DND-41 (cell line): Measurements from ENCODE around the gene TAF15.

Experiments used
- ATAC-seq: fragments of 200-7000 bp; cut with Tn5 transposase; 3 replicates; pipeline ENCODE4 v1.9.1; 2021; ENCODE audit warnings: low read depth; ENCODE audit not compliant: insufficient read depth
- DNase-seq: peaks from one replicate; pipeline ENCODE4 v3.0.0-alpha.2; 2020
- H2AFZ ChIP-seq: 2 replicates; pipeline ENCODE4 v1.6.0; 2012; ENCODE audit warnings: low read depth, low read length
- H3K27ac ChIP-seq: 2 replicates; pipeline ENCODE4 v1.5.1; 2012; ENCODE audit warnings: low read length, inconsistent platforms
- H3K27me3 ChIP-seq: fragments of 200-600 bp; sonication (generic); 2 replicates; pipeline ENCODE4 v1.6.0; 2012; ENCODE audit warnings: low read length, mild to moderate bottlenecking, inconsistent platforms; ENCODE audit not compliant: insufficient read depth, poor library complexity
- H3K36me3 ChIP-seq: 2 replicates; pipeline ENCODE4 v1.5.1; 2012; ENCODE audit warnings: low read length, inconsistent platforms; ENCODE audit not compliant: insufficient read depth
- H3K4me1 ChIP-seq: 2 replicates; pipeline ENCODE4 v1.5.1; 2012; ENCODE audit warnings: mild to moderate bottlenecking, low read length; ENCODE audit not compliant: insufficient read depth
- H3K4me2 ChIP-seq: 2 replicates; pipeline ENCODE4 v1.6.0; 2012; ENCODE audit warnings: mild to moderate bottlenecking, moderate library complexity, low read length, inconsistent platforms; ENCODE audit not compliant: insufficient read depth
- H3K4me3 ChIP-seq, 2 experiments: fragments of 200-600 bp in 1 of 2; shearing (Covaris generic) in 1 of 2; 2 replicates each; pipeline ENCODE4 v1.5.1; 2012 to 2016; ENCODE audit warnings: inconsistent platforms in 2 of 2, low read length in 2 of 2, mild to moderate bottlenecking in 2 of 2, low read depth in 1 of 2, moderate library complexity in 1 of 2
- H3K79me2 ChIP-seq: 2 replicates; pipeline ENCODE4 v1.6.0; 2012; ENCODE audit warnings: low read length, inconsistent platforms; ENCODE audit not compliant: insufficient read depth
- H3K9ac ChIP-seq: 2 replicates; pipeline ENCODE4 v1.6.0; 2012; ENCODE audit warnings: low read depth, mild to moderate bottlenecking, inconsistent platforms, low read length, moderate library complexity
- H3K9me3 ChIP-seq: 2 replicates; pipeline ENCODE4 v1.5.1; 2012; ENCODE audit warnings: low read length, moderate library complexity, mild to moderate bottlenecking, inconsistent platforms; ENCODE audit not compliant: insufficient read depth, severe bottlenecking
- H4K20me1 ChIP-seq: 2 replicates; pipeline ENCODE4 v1.6.0; 2012; ENCODE audit warnings: low read length; ENCODE audit not compliant: insufficient read depth
- EZH2 ChIP-seq: IDR thresholded peaks from 3 replicates; pipeline ENCODE4 v1.6.1; 2012; ENCODE audit warnings: borderline replicate concordance, low read depth, mild to moderate bottlenecking, moderate library complexity, low read length, inconsistent platforms; ENCODE audit not compliant: severe bottlenecking
- TF ChIP-seq, protein P1 (sequence below): IDR thresholded peaks from 2 replicates; pipeline ENCODE4 v1.5.1; 2012; ENCODE audit warnings: borderline replicate concordance, low read length, moderate library complexity, mild to moderate bottlenecking; ENCODE audit not compliant: poor library complexity, severe bottlenecking; ENCODE audit errors: extremely low read depth

The TAF15 gene

DNA sequence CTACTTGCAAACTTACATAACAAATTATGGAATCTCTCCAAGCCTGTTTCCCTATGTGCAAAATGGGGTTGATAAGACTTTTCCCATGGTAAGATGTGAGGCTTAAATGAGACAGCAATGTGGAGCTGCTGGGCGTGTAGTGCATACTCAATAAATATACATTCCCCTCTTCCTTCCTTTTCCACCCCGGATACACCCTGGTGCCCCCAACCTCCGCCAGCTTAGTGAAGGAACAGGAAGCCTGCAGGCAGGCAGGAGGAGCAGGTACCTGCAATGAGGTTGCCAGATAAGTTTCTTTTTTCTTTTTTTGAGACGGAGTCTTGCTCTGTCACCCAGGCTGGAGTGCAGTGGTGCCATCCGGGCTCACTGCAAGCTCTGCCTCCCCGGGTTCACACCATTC, 33.7 kb upstream of the TAF15 start:
- Histone ChIP-seq H3K4me2 (no peak overlapping the region), H2AFZ (no peak overlapping the region), H3K79me2 (no peaks in the 10 kb centered on the region), H3K4me1 (no peaks in the 10 kb centered on the region), H3K36me3 (no peaks in the 10 kb centered on the region), H3K9ac (no peak overlapping the region), H3K27me3 (peaks cover 14% of the 10 kb centered on the region), H3K4me3 (no peak overlapping the region), H3K27ac (no peak overlapping the region), H3K9me3 (no peaks in the 10 kb centered on the region), H4K20me1 (0 out of 2 replicates have a peak, but pooled peaks cover 7% of the 10 kb centered on the region)
- ATAC-seq = no peak
- no peak for DNase-seq
- no peak for TF ChIP-seq EZH2
- TF ChIP-seq, protein P1, sequence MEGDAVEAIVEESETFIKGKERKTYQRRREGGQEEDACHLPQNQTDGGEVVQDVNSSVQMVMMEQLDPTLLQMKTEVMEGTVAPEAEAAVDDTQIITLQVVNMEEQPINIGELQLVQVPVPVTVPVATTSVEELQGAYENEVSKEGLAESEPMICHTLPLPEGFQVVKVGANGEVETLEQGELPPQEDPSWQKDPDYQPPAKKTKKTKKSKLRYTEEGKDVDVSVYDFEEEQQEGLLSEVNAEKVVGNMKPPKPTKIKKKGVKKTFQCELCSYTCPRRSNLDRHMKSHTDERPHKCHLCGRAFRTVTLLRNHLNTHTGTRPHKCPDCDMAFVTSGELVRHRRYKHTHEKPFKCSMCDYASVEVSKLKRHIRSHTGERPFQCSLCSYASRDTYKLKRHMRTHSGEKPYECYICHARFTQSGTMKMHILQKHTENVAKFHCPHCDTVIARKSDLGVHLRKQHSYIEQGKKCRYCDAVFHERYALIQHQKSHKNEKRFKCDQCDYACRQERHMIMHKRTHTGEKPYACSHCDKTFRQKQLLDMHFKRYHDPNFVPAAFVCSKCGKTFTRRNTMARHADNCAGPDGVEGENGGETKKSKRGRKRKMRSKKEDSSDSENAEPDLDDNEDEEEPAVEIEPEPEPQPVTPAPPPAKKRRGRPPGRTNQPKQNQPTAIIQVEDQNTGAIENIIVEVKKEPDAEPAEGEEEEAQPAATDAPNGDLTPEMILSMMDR = no peak

DNA sequence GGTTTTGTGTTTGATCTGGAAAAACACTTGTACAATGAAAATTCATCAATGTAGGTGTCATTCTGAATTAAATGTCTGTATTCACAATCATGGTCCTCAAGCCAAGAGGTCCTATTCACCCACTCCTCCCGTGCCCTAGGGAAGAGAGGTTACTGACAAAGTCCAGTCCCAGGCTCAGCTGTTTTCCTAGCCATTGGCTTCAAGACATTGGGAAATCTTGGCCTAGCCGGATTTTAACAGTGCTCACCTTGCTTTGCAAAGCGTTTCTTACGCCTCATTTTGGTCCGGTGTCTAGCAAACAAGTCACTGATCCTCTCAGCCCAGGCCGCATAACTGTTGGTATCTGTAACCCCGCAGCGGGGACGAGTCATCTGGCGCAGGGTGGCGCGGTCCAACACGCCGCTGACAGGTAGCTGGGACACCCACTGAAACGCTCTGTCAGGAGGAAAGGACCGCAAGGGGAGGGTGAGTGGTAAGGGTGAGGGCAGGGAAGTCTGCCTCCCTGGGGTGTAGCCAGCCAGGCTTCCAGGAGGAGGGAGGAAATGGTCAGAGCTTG, 30.6 kb upstream of the TAF15 start:
- H3K9ac ChIP-seq = no peak overlapping the region
- H3K9me3 ChIP-seq = no peaks in the 10 kb centered on the region
- no peak overlapping the region for H3K27ac ChIP-seq
- no peak for TF ChIP-seq EZH2
- TF ChIP-seq, protein P1 = no peak
- H3K4me3 ChIP-seq = no peak overlapping the region
- DNase-seq = no peak
- H4K20me1 ChIP-seq = 0 out of 2 replicates have a peak, but pooled peaks cover 7% of the 10 kb centered on the region
- no peak overlapping the region for H3K4me2 ChIP-seq
- ATAC-seq = no peak
- no peaks in the 10 kb centered on the region for H3K4me1 ChIP-seq
- peaks cover 23% of the 10 kb centered on the region for H3K27me3 ChIP-seq
- no peaks in the 10 kb centered on the region for H3K36me3 ChIP-seq
- no peaks in the 10 kb centered on the region for H3K79me2 ChIP-seq
- H2AFZ ChIP-seq = no peak overlapping the region

DNA sequence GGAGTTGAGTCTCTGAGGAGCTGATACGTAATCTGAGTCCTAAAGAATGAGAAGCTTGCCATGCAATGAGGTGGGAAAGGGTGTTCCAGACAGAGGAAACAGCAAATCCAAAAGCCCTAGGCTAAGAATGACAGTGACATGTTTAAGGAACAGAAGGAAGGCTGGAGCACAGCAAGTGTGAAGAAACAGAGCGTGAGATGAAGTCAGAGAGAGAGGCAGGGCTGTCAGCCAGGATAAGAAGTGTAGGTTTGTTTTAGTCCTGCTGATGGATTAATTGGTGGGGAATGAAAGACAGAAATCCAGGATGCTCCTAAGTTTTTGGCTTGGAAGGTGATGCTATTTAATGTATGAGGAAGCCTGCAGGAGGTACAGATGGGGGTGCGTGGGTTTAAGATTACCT, 28.3 kb upstream of the TAF15 start:
- ATAC-seq (no peak), DNase-seq (no peak)
- Histone ChIP-seq H3K4me1 (no peaks in the 10 kb centered on the region), H3K4me2 (no peak overlapping the region), H2AFZ (no peak overlapping the region), H3K27ac (no peak overlapping the region), H4K20me1 (0 out of 2 replicates have a peak, but pooled peaks cover 7% of the 10 kb centered on the region), H3K9ac (no peak overlapping the region), H3K27me3 (peaks cover 26% of the 10 kb centered on the region), H3K4me3 (no peak overlapping the region), H3K36me3 (no peaks in the 10 kb centered on the region), H3K79me2 (no peaks in the 10 kb centered on the region), H3K9me3 (no peaks in the 10 kb centered on the region)
- TF ChIP-seq, protein P1 = no peak
- TF ChIP-seq EZH2 = no peak
